HepG2 (cell line): Measurements from ENCODE around the gene ZSCAN31. TPM values are rescaled to one million over a fixed set of nuclear protein-coding genes. Genes with fewer than 3 reads are reported as not detected.

Source experiments
- ARNT ChIP-seq: fragments of 450-650 bp; IDR thresholded peaks from 2 replicates; pipeline ENCODE4 v1.6.1; 2017
- CCAR2 ChIP-seq: fragments of 200-400 bp; formaldehyde crosslinking; optimal IDR thresholded peaks from 2 replicates; pipeline ENCODE3; 2018; ENCODE audit warnings: low read depth, mild to moderate bottlenecking, low read length, moderate library complexity
- CHCHD3 ChIP-seq: sonication (generic); formaldehyde crosslinking; IDR thresholded peaks from 2 replicates; pipeline ENCODE4 v1.8.0; 2022; ENCODE audit warnings: mild to moderate bottlenecking, missing genetic modification reagents, moderate library complexity
- CHD2 ChIP-seq: IDR thresholded peaks from 2 replicates; pipeline ENCODE4 v1.6.1; 2011; ENCODE audit warnings: low read depth, low read length, improper control_type of control experiment
- CREM ChIP-seq, 2 experiments: sonication (generic) in 1 of 2; formaldehyde crosslinking in 1 of 2; IDR thresholded peaks; 2 replicates each; pipeline versions ENCODE4 v1.4.0 to v1.6.1; 2016 to 2020; ENCODE audit warnings: antibody characterized with exemption in 1 of 2, mild to moderate bottlenecking in 1 of 2, missing genetic modification reagents in 1 of 2
- ESRRA ChIP-seq: sonication (generic); formaldehyde crosslinking; IDR thresholded peaks from 2 replicates; pipeline ENCODE4 v1.5.1; 2020; ENCODE audit warnings: mild to moderate bottlenecking, low read depth, missing genetic modification reagents
- HES4 ChIP-seq: sonication (generic); formaldehyde crosslinking; IDR thresholded peaks from 2 replicates; pipeline ENCODE4 v1.9.0; 2021; ENCODE audit warnings: mild to moderate bottlenecking, missing genetic modification reagents, borderline replicate concordance
- HNRNPLL ChIP-seq: fragments of 200-400 bp; formaldehyde crosslinking; IDR thresholded peaks from 2 replicates; pipeline ENCODE4 v1.6.1; 2017; ENCODE audit warnings: mild to moderate bottlenecking, low read depth, low read length; ENCODE audit not compliant: poor library complexity, severe bottlenecking
- JUND ChIP-seq: sonication (generic); formaldehyde crosslinking; IDR thresholded peaks from 2 replicates; pipeline ENCODE4 v1.8.0; 2022; ENCODE audit warnings: mild to moderate bottlenecking, missing genetic modification reagents
- MBD4 ChIP-seq: IDR thresholded peaks from 2 replicates; pipeline ENCODE4 v1.6.1; 2012; ENCODE audit warnings: low read length, inconsistent platforms, borderline replicate concordance
- MEIS2 ChIP-seq: sonication (generic); formaldehyde crosslinking; IDR thresholded peaks from 2 replicates; pipeline ENCODE4 v1.9.0; 2021; ENCODE audit warnings: mild to moderate bottlenecking, missing genetic modification reagents
- POLR2G ChIP-seq: fragments of 200-400 bp; formaldehyde crosslinking; IDR thresholded peaks from 2 replicates; pipeline ENCODE4 v1.6.1; 2018; ENCODE audit warnings: mild to moderate bottlenecking, low read depth, low read length, moderate library complexity
- TRIM24 ChIP-seq: sonication (generic); formaldehyde crosslinking; IDR thresholded peaks from 2 replicates; pipeline ENCODE4 v1.8.0; 2022; ENCODE audit warnings: mild to moderate bottlenecking, missing genetic modification reagents
- YY1 ChIP-seq: IDR thresholded peaks from 2 replicates; pipeline ENCODE4 v1.6.1; 2011; ENCODE audit warnings: low read length, low read depth, moderate library complexity, mild to moderate bottlenecking; ENCODE audit not compliant: insufficient read depth, insufficient replicate concordance
- ZC3H13 ChIP-seq: sonication (generic); formaldehyde crosslinking; IDR thresholded peaks from 2 replicates; pipeline ENCODE4 v1.8.1; 2023; ENCODE audit warnings: mild to moderate bottlenecking, missing genetic modification reagents, moderate library complexity
- ZKSCAN5 ChIP-seq: sonication (generic); formaldehyde crosslinking; IDR thresholded peaks from 2 replicates; pipeline ENCODE4 v1.5.1; 2020; ENCODE audit warnings: mild to moderate bottlenecking, missing genetic modification reagents
- ZNF20 ChIP-seq: sonication (generic); formaldehyde crosslinking; IDR thresholded peaks from 2 replicates; pipeline ENCODE4 v1.4.0; 2020; ENCODE audit warnings: mild to moderate bottlenecking, moderate library complexity, missing genetic modification reagents
- ZNF264 ChIP-seq: sonication (generic); formaldehyde crosslinking; IDR thresholded peaks from 2 replicates; pipeline ENCODE4 v1.4.0; 2020; ENCODE audit warnings: missing genetic modification reagents
- ZNF333 ChIP-seq: sonication (generic); formaldehyde crosslinking; IDR thresholded peaks from 2 replicates; pipeline ENCODE4 v1.4.0; 2020; ENCODE audit warnings: mild to moderate bottlenecking, missing genetic modification reagents, borderline replicate concordance
- ZNF44 ChIP-seq: sonication (generic); formaldehyde crosslinking; IDR thresholded peaks from 2 replicates; pipeline ENCODE4 v1.5.1; 2020; ENCODE audit warnings: mild to moderate bottlenecking, missing genetic modification reagents
- ZNF737 ChIP-seq: sonication (generic); formaldehyde crosslinking; IDR thresholded peaks from 2 replicates; pipeline ENCODE4 v1.5.0; 2020; ENCODE audit warnings: missing genetic modification reagents, mild to moderate bottlenecking, borderline replicate concordance
- ZNF816 ChIP-seq: sonication (generic); formaldehyde crosslinking; IDR thresholded peaks from 2 replicates; pipeline ENCODE4 v1.8.0; 2022; ENCODE audit warnings: missing genetic modification reagents, mild to moderate bottlenecking, borderline replicate concordance
- polyA plus RNA-seq, 8 experiments: library from polyadenylated mRNA; depleted of rRNA in 3 of 8; stranded (reverse) in 7 of 8; unstranded in 1 of 8; fragments of >200 nt; fragmentation: Illumina TruSeq in 4 of 8; extraction: Trizol in 4 of 8; gene quantifications; 2 replicates each; pipeline versions ENCODE4 v1.2.1 to v1.2.3, GENCODE V29; 2011 to 2016; ENCODE audit warnings: low read depth in 4 of 8, missing spikeins in 1 of 8, mixed read lengths in 1 of 8; ENCODE audit not compliant: insufficient read depth in 1 of 8
- total RNA-seq, 5 experiments: library from RNA; depleted of rRNA; stranded (reverse); fragments of >200 nt; fragmentation: Illumina TruSeq; extraction: Trizol; gene quantifications; 2 replicates each; pipeline ENCODE4 v1.2.3, GENCODE V29; 2016; ENCODE audit warnings: low read depth in 1 of 5
- TF ChIP-seq, protein P1 (sequence below): sonication (generic); formaldehyde crosslinking; IDR thresholded peaks from 2 replicates; pipeline ENCODE4 v1.8.1; 2023; ENCODE audit warnings: missing genetic modification reagents, mild to moderate bottlenecking, borderline replicate concordance
- TF ChIP-seq, protein P2 (sequence below): sonication (generic); formaldehyde crosslinking; conservative IDR thresholded peaks from 2 replicates; pipeline ENCODE4 v1.4.0; 2020; ENCODE audit warnings: missing genetic modification reagents
- TF ChIP-seq, protein P3 (sequence below): sonication (generic); formaldehyde crosslinking; IDR thresholded peaks from 2 replicates; pipeline ENCODE4 v1.8.0; 2022; ENCODE audit warnings: missing genetic modification reagents, mild to moderate bottlenecking, inconsistent platforms, borderline replicate concordance
- TF ChIP-seq, protein P4 (sequence below): IDR thresholded peaks from 2 replicates; pipeline ENCODE4 v1.6.1; 2012; ENCODE audit warnings: inconsistent platforms

The ZSCAN31 gene
- total and polyA plus RNA-seq, 2 of the 13 experiments (the other 11 are each of a cell fraction or from before 2014, with no cell fraction given), result 5.3 to 6.2 TPM

DNA sequence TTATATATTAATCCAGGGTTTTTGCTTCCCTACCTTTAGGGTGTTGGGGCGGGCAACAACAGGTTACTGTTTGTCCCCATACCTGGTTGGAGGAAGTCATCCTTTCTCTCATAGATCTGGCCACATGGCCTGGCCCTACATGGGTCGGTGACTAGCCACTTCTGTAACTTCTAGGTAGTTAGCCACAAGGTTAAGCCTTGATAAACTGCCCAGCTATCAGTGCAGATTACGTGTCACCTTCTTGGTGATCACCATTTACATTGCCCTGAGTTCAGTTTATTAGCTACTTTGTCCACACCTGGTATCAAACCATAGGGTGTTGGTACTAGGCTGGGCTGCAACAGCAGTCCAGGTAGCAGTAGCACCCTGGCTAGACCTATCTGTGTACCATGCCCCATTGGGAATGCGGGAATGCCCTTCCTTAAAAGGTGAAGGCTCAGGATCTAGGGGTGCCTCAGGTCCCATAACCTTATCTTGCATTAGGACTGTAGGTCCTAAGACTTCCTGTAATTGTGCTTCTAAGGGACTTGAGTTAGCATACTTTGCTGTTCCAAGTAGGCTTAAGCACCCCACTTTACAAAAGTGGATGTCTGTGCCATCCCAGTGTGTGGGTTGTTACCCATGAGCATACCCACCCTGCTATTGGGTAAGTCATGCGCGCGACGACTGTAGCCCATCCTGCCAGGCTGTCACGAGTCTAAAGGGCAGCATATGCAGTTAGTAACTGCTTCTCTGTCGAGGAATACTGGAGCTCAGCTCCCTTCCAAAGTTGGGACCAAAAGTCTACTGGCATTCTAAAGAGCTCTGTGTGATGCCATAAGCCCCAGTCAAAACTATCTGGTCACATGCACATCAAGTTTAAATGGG is 19.0 kb upstream of the ZSCAN31 start (continued):
- TF ChIP-seq CREM (IDR thresholded peaks at IDR 0.05) (no peak), CREM (CRISPR knock-in tag; IDR thresholded peaks at IDR 0.05) (no peak), ZKSCAN5 (no peak), ZNF816 (no peak), ZNF737 (CRISPR knock-in tag) (no peak), ESRRA (no peak), TRIM24 (0 out of 2 replicates have a peak, but pooled peaks have one; percentile 11), CHD2 (no peak), CHCHD3 (CRISPR knock-in tag) (no peak), MEIS2 (CRISPR knock-in tag) (0 out of 2 replicates have a peak, but pooled peaks have one; percentile 4), ZNF333 (0 out of 2 replicates have a peak, but pooled peaks have one; percentile 8), ARNT (no peak), MBD4 (no peak), ZNF264 (0 out of 2 replicates have a peak, but pooled peaks have one; percentile 10), ZNF20 (CRISPR knock-in tag) (no peak), ZC3H13 (CRISPR knock-in tag) (no peak), HES4 (CRISPR knock-in tag) (no peak), CCAR2 (no peak), JUND (CRISPR knock-in tag) (no peak), POLR2G (no peak), YY1 (no peak), HNRNPLL (no peak), ZNF44 (CRISPR knock-in tag) (no peak)
- TF ChIP-seq, protein P1, sequence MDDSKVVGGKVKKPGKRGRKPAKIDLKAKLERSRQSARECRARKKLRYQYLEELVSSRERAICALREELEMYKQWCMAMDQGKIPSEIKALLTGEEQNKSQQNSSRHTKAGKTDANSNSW, result no peak
- TF ChIP-seq, protein P2, sequence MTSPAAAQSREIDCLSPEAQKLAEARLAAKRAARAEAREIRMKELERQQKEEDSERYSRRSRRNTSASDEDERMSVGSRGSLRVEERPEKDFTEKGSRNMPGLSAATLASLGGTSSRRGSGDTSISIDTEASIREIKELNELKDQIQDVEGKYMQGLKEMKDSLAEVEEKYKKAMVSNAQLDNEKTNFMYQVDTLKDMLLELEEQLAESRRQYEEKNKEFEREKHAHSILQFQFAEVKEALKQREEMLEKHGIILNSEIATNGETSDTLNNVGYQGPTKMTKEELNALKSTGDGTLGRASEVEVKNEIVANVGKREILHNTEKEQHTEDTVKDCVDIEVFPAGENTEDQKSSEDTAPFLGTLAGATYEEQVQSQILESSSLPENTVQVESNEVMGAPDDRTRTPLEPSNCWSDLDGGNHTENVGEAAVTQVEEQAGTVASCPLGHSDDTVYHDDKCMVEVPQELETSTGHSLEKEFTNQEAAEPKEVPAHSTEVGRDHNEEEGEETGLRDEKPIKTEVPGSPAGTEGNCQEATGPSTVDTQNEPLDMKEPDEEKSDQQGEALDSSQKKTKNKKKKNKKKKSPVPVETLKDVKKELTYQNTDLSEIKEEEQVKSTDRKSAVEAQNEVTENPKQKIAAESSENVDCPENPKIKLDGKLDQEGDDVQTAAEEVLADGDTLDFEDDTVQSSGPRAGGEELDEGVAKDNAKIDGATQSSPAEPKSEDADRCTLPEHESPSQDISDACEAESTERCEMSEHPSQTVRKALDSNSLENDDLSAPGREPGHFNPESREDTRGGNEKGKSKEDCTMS (CRISPR knock-in tag), result no peak
- TF ChIP-seq, protein P3, sequence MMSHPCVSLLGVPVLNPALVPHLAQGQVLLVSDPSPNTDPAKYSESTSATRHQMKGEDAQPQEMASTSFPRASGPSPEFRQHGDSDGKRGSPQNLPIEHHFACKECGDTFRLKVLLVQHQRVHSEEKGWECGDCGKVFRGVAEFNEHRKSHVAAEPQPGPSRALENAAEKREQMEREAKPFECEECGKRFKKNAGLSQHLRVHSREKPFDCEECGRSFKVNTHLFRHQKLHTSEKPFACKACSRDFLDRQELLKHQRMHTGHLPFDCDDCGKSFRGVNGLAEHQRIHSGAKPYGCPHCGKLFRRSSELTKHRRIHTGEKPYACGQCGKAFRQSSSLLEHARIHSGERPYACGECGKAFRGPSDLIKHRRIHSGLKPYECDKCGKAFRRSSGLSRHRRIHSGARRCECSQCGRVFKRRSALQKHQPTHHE (CRISPR knock-in tag), result no peak
- TF ChIP-seq, protein P4, sequence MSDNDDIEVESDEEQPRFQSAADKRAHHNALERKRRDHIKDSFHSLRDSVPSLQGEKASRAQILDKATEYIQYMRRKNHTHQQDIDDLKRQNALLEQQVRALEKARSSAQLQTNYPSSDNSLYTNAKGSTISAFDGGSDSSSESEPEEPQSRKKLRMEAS, result 0 out of 2 replicates have a peak, but pooled peaks have one; percentile 17
